ELF-1 (cell line): Measurements from ENCODE around the gene CAPN12.

Source experiments
- DNase-seq: peaks from one replicate; pipeline ENCODE4 v3.0.0-alpha.2; 2016; ENCODE audit warnings: low read depth, low spot score

The CAPN12 gene

GRCh38 chr19:38710928-38711725, 33.1 kb downstream of the CAPN12 start:
- peak; percentile 41 for DNase-seq

GRCh38 chr19:38710416-38710702, 33.9 kb downstream of the CAPN12 start:
- DNase-seq = no peak

GRCh38 chr19:38709671-38710415, 34.4 kb downstream of the CAPN12 start:
- DNase-seq = no peak

- no peak for DNase-seq
These were observed 35.2 kb downstream of the CAPN12 start for GRCh38 chr19:38709119-38709518.

GRCh38 chr19:38708413-38709024, 35.8 kb downstream of the CAPN12 start:
- no peak for DNase-seq

- DNase-seq = no peak
These were observed 36.7 kb downstream of the CAPN12 start for GRCh38 chr19:38707512-38708114.

- DNase-seq = peak; percentile 71
These were observed 37.3 kb downstream of the CAPN12 start for GRCh38 chr19:38706792-38707511.

- no peak for DNase-seq
These were observed 38.9 kb downstream of the CAPN12 start for GRCh38 chr19:38705197-38706019.

- DNase-seq = peak; percentile 36
These were observed 39.7 kb downstream of the CAPN12 start for GRCh38 chr19:38704488-38705026.

GRCh38 chr19:38703509-38703908, 40.8 kb downstream of the CAPN12 start:
- no peak for DNase-seq

GRCh38 chr19:38702278-38702677, 42.0 kb downstream of the CAPN12 start:
- DNase-seq = no peak

- no peak for DNase-seq
These were observed 42.7 kb downstream of the CAPN12 start for GRCh38 chr19:38701455-38702063.

- no peak for DNase-seq
These were observed 43.3 kb downstream of the CAPN12 start for GRCh38 chr19:38700902-38701454.

- no peak for DNase-seq
These were observed 43.8 kb downstream of the CAPN12 start for GRCh38 chr19:38700350-38700901.

GRCh38 chr19:38699647-38700349, 44.5 kb downstream of the CAPN12 start:
- DNase-seq = no peak

- DNase-seq = no peak
These were observed 45.3 kb downstream of the CAPN12 start for GRCh38 chr19:38699027-38699346.

- DNase-seq = no peak
These were observed 45.8 kb downstream of the CAPN12 start for GRCh38 chr19:38698225-38699026.

- DNase-seq = no peak
These were observed 46.6 kb downstream of the CAPN12 start for GRCh38 chr19:38697641-38698071.
